Muscle layer of duodenum (tissue), 2 donors: ENCODE data around the gene EFCAB9.

ENCODE experiments used
- H3K27ac ChIP-seq: one replicate; pipeline ENCODE4 v1.7.0; 2013; ENCODE audit warnings: mild to moderate bottlenecking, low read length
- H3K27me3 ChIP-seq: one replicate; pipeline ENCODE4 v1.7.0; 2013; ENCODE audit warnings: low read depth, mild to moderate bottlenecking, control low read depth, low read length
- H3K36me3 ChIP-seq, 2 donors: one replicate each; pipeline ENCODE4 v1.7.0; 2013; ENCODE audit warnings: low read length in 2 of 2, control low read depth in 1 of 2, mild to moderate bottlenecking in 1 of 2; ENCODE audit not compliant: insufficient read depth in 2 of 2, control insufficient read depth in 1 of 2
- H3K4me1 ChIP-seq, 2 donors: one replicate each; pipeline ENCODE4 v1.7.0; 2013; ENCODE audit warnings: low read length in 2 of 2, mild to moderate bottlenecking in 2 of 2, control low read depth in 1 of 2, moderate library complexity in 1 of 2; ENCODE audit not compliant: insufficient read depth in 2 of 2, control insufficient read depth in 1 of 2
- H3K4me3 ChIP-seq, 2 donors: one replicate each; pipeline ENCODE4 v1.7.0; 2013; ENCODE audit warnings: low read length in 2 of 2, low read depth in 1 of 2, mild to moderate bottlenecking in 1 of 2
- H3K9me3 ChIP-seq, 2 donors: one replicate each; pipeline ENCODE4 v1.7.0; 2013; ENCODE audit warnings: low read length in 2 of 2, control low read depth in 1 of 2, mild to moderate bottlenecking in 1 of 2; ENCODE audit not compliant: control insufficient read depth in 1 of 2
- donor health status: healthy.

The EFCAB9 gene

GRCh38 chr5:172245703-172246125 is 51.7 kb downstream of the EFCAB9 start:
- Histone ChIP-seq H3K36me3 (no peaks in the 10 kb centered on the region), H3K27ac (no peak overlapping the region), H3K27me3 (no peaks in the 10 kb centered on the region), H3K4me3 (no peak overlapping the region), H3K9me3 (no peaks in the 10 kb centered on the region), H3K4me1 (peaks cover 0 to 7% of the 10 kb centered on the region in 2 donors)

GRCh38 chr5:172248637-172249036 is 54.7 kb downstream of the EFCAB9 start:
- H3K4me3 ChIP-seq, result no peak overlapping the region
- no peak overlapping the region for H3K27ac ChIP-seq
- peaks cover 0 to 7% of the 10 kb centered on the region in 2 donors for H3K4me1 ChIP-seq
- peaks cover 0 to 4% of the 10 kb centered on the region in 2 donors for H3K36me3 ChIP-seq
- H3K9me3 ChIP-seq, result peaks cover 8 to 15% of the 10 kb centered on the region in 2 donors
- H3K27me3 ChIP-seq, result no peaks in the 10 kb centered on the region

- no peak overlapping the region for H3K4me3 ChIP-seq
- no peaks in the 10 kb centered on the region for H3K27me3 ChIP-seq
- peaks cover 10 to 16% of the 10 kb centered on the region in 2 donors for H3K36me3 ChIP-seq
Measured at GRCh38 chr5:172251419-172251818, 57.4 kb downstream of the EFCAB9 start.

GRCh38 chr5:172252501-172252900 is 58.5 kb downstream of the EFCAB9 start:
- no peak overlapping the region for H3K4me3 ChIP-seq
- H3K36me3 ChIP-seq, result peaks cover 10 to 16% of the 10 kb centered on the region in 2 donors
- H3K27me3 ChIP-seq, result no peaks in the 10 kb centered on the region
- H3K9me3 ChIP-seq, result peaks cover 8 to 15% of the 10 kb centered on the region in 2 donors
- H3K4me1 ChIP-seq, result no peaks in the 10 kb centered on the region
- no peak overlapping the region for H3K27ac ChIP-seq

More at GRCh38 chr5:172251419-172251818, 57.4 kb downstream of the EFCAB9 start:
- H3K9me3 ChIP-seq, result peaks cover 8 to 15% of the 10 kb centered on the region in 2 donors
- no peak overlapping the region for H3K27ac ChIP-seq
- H3K4me1 ChIP-seq, result no peaks in the 10 kb centered on the region
